Testis (tissue), 2 donors: Measurements from ENCODE around the gene BGLAP.

Experiments used
- CTCF ChIP-seq, 3 experiments: fragments of 450-650 bp in 2 of 3; fragments of 200-600 bp in 1 of 3; sonication (generic) in 1 of 3; IDR thresholded peaks; one replicate each; pipeline ENCODE4 v1.5.1; 2016 to 2019; ENCODE audit warnings: antibody characterized with exemption in 3 of 3, mild to moderate bottlenecking in 2 of 3, moderate library complexity in 1 of 3
- POLR2A ChIP-seq: fragments of 450-650 bp; IDR thresholded peaks from one replicate; pipeline ENCODE4 v1.6.1; 2017; ENCODE audit warnings: antibody characterized with exemption, mild to moderate bottlenecking, moderate library complexity

- TF ChIP-seq CTCF (IDR thresholded peaks at IDR 0.05) = no peak
- no peak for TF ChIP-seq POLR2A
Observed at GRCh38 chr1:156260896-156261295, 18.9 kb downstream of the BGLAP start.
